Smooth muscle cell (in vitro differentiated cells): Measurements from ENCODE around the gene ROBO1. TPM values are rescaled to one million over a fixed set of nuclear protein-coding genes. Genes with fewer than 3 reads are reported as not detected.
A peak's percentile ranks its signal among the peaks of the same experiment; 100 is the strongest.

ENCODE experiments used
- DNase-seq: peaks from one replicate; lab custom pipeline; 2025; ENCODE audit not compliant: unreplicated experiment; lab: John Stamatoyannopoulos, UW
- H2AFZ ChIP-seq: fragments of 200-600 bp; sonication (generic); 2 replicates; pipeline ENCODE4 v1.6.0; 2016; ENCODE audit warnings: antibody characterized with exemption, low read depth, mild to moderate bottlenecking
- H3F3A ChIP-seq: fragments of 200-600 bp; sonication (generic); 2 replicates; pipeline ENCODE4 v1.6.0; 2017; ENCODE audit warnings: antibody characterized with exemption, low read depth
- H3K27ac ChIP-seq: fragments of 200-600 bp; sonication (generic); 2 replicates; pipeline ENCODE4 v1.5.1; 2016; ENCODE audit warnings: low read depth, mild to moderate bottlenecking
- H3K27me3 ChIP-seq: fragments of 200-600 bp; sonication (generic); 2 replicates; pipeline ENCODE4 v1.6.1; 2016; ENCODE audit warnings: low read depth, mild to moderate bottlenecking
- H3K36me3 ChIP-seq: fragments of 200-600 bp; sonication (generic); 2 replicates; pipeline ENCODE4 v1.5.1; 2016; ENCODE audit warnings: low read depth
- H3K4me1 ChIP-seq: fragments of 200-600 bp; sonication (generic); 2 replicates; pipeline ENCODE4 v1.5.1; 2016; ENCODE audit warnings: low read depth
- H3K4me2 ChIP-seq: fragments of 200-600 bp; sonication (generic); 2 replicates; pipeline ENCODE4 v1.6.0; 2016; ENCODE audit warnings: mild to moderate bottlenecking
- H3K4me3 ChIP-seq: fragments of 200-600 bp; sonication (generic); 2 replicates; pipeline ENCODE4 v1.5.1; 2016; ENCODE audit warnings: mild to moderate bottlenecking
- H3K79me2 ChIP-seq: fragments of 200-600 bp; sonication (generic); 2 replicates; pipeline ENCODE4 v1.6.0; 2016; ENCODE audit warnings: low read depth, mild to moderate bottlenecking
- H3K9ac ChIP-seq: fragments of 200-600 bp; sonication (generic); 2 replicates; pipeline ENCODE4 v1.6.0; 2016; ENCODE audit warnings: low read depth
- H3K9me3 ChIP-seq: fragments of 200-600 bp; sonication (generic); replicated peaks from 2 replicates; pipeline ENCODE4 v1.5.1; 2016; ENCODE audit warnings: low read depth
- H4K20me1 ChIP-seq: fragments of 200-600 bp; sonication (generic); 2 replicates; pipeline ENCODE4 v1.6.0; 2016; ENCODE audit warnings: low read depth
- WGBS: methylation state at CpG from one replicate; pipeline ENCODE4 v1.1.7; 2016; ENCODE audit warnings: low lambda C conversion rate; 5-methylcytosine and 5-hydroxymethylcytosine counted together
- polyA plus RNA-seq: library from polyadenylated mRNA; unstranded; fragments of >200 nt; fragmentation: Nextera tagmentation; extraction: Ambion mirVana; gene quantifications from 2 replicates; pipeline ENCODE4 v1.2.1, GENCODE V29; 2016
- total RNA-seq: library from RNA; depleted of rRNA; stranded (reverse); fragments of >200 nt; gene quantifications from 2 replicates; pipeline ENCODE4 v1.2.3, GENCODE V29; 2014
- TF ChIP-seq, protein P1 (sequence below): fragments of 200-600 bp; sonication (generic); IDR thresholded peaks from 2 replicates; pipeline ENCODE4 v1.5.1; 2017; ENCODE audit warnings: borderline replicate concordance, mild to moderate bottlenecking, antibody characterized with exemption; ENCODE audit not compliant: insufficient read depth, poor library complexity, severe bottlenecking

Gene ROBO1
- total and polyA plus RNA-seq, 2 experiments from 2014 or later, result 30.5 to 79.5 TPM

DNA sequence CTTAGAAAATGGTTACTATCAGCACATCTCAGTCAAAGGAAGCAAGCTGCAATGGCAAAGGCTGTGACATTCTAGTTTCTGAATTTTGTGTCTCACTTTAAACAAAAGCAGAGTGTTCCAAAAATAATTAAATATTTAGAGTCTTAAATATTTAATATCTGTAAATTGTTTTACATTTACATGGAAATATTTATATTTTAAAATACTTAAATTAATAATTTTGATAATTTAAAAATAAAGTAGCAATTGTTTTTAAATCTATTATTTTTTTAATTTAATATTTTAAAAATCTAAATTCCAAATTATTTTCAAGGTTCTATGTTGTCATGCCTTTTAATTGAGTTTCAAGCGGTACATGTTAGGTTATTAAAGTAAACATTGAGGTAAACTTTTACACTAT lies 843.1 kb downstream of the ROBO1 start:
- no peak for DNase-seq
- WGBS, result 100% methylated on average over 1 of the region's 1 CpG
- TF ChIP-seq, protein P1, sequence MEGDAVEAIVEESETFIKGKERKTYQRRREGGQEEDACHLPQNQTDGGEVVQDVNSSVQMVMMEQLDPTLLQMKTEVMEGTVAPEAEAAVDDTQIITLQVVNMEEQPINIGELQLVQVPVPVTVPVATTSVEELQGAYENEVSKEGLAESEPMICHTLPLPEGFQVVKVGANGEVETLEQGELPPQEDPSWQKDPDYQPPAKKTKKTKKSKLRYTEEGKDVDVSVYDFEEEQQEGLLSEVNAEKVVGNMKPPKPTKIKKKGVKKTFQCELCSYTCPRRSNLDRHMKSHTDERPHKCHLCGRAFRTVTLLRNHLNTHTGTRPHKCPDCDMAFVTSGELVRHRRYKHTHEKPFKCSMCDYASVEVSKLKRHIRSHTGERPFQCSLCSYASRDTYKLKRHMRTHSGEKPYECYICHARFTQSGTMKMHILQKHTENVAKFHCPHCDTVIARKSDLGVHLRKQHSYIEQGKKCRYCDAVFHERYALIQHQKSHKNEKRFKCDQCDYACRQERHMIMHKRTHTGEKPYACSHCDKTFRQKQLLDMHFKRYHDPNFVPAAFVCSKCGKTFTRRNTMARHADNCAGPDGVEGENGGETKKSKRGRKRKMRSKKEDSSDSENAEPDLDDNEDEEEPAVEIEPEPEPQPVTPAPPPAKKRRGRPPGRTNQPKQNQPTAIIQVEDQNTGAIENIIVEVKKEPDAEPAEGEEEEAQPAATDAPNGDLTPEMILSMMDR, result no peak
- Histone ChIP-seq H4K20me1 (peaks cover 9% of the 10 kb centered on the region), H3K4me3 (no peak overlapping the region), H3K9me3 (no peaks in the 10 kb centered on the region), H3K36me3 (no peaks in the 10 kb centered on the region), H2AFZ (no peak overlapping the region), H3K27ac (no peak overlapping the region), H3K4me2 (no peak overlapping the region), H3F3A (peaks cover 3% of the 10 kb centered on the region), H3K27me3 (no peaks in the 10 kb centered on the region), H3K79me2 (peaks cover 61% of the 10 kb centered on the region), H3K9ac (no peak overlapping the region), H3K4me1 (no peaks in the 10 kb centered on the region)

DNA sequence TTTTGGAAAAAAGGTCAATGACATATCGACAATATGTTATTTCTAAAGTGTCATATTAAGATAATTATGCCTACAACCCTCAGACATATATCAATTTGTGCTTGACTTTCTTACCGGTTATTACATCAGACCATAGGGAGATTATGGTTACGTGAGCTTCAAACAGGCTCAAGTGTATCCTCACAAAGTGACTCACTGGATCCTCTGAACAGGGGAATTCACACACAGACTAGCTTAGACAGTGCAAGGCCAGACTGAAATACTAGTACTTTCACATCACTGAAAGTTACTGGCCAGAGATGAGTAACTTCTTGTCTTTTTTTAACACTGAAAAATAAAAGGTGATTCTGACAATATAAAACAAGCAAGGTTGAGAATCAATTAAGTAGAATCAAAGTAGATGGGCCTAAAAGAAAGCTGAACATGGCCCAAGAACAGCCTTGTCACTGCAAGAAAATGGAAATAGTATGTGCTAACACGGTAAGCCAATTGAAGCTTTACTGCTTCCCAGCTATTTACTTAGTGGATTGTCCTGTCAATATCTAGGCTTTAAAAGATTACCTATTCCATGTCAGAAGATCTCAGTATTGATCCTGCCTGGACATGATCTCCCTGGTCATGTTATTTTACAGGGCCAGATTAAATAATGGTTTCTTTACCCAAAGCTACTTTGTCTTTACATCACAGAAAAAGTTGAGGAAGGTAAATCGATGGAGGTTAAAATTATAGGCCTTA lies 848.6 kb downstream of the ROBO1 start:
- Histone ChIP-seq H3K27ac (peak overlapping the region; percentile 96), H3K4me3 (no peak overlapping the region), H3K9me3 (no peaks in the 10 kb centered on the region), H3K4me1 (peaks cover 15% of the 10 kb centered on the region), H4K20me1 (no peaks in the 10 kb centered on the region), H3F3A (peaks cover 8% of the 10 kb centered on the region), H3K36me3 (no peaks in the 10 kb centered on the region), H3K4me2 (peak overlapping the region; percentile 41), H2AFZ (no peak overlapping the region), H3K9ac (peak overlapping the region; percentile 80), H3K79me2 (peaks cover 29% of the 10 kb centered on the region), H3K27me3 (no peaks in the 10 kb centered on the region)
- WGBS, result 49% methylated on average over 5 of the region's 5 CpGs
- TF ChIP-seq, protein P1, result no peak
- DNase-seq, result no peak

DNA sequence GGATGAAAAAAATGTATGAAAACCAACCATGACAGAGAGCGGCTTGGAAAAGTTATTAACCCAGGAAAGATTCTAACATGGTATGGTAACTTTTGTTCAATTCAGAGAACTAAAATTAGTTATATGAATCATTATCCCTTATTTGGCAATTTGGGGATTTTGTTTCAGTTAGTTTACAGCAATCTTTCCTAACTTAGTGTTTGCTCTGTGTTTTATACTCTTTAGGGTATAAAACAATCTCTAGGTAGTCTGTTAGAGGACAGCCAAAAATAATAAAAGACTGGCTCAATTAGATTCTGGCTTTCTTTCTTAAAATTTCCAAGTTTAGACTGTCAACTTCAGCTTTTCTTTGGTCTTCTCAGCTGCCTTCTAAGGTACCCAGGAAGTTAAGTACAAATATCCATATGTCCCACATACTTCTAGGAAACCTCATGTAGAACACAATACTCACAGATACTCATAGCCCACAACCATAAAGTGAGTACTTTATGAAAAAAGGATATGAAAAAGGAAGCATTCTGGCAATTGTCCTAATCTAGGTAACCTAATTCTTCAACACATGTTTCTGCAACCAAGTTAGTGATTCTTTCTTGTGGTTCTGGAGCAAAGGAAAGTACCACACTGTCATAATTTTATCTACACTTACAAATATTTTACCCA lies 849.3 kb downstream of the ROBO1 start:
- peak overlapping the region; percentile 96 for H3K27ac ChIP-seq
- H2AFZ ChIP-seq, result peak overlapping the region; percentile 37
- peaks cover 22% of the 10 kb centered on the region for H3K4me1 ChIP-seq
- H3K9ac ChIP-seq, result peak overlapping the region; percentile 80
- 76% methylated on average over 1 of the region's 1 CpG for WGBS
- DNase-seq, result no peak
- H3K27me3 ChIP-seq, result no peaks in the 10 kb centered on the region
- H3K4me2 ChIP-seq, result peak overlapping the region; percentile 41
- no peaks in the 10 kb centered on the region for H3K36me3 ChIP-seq
- H3K79me2 ChIP-seq, result peaks cover 26% of the 10 kb centered on the region
- H3F3A ChIP-seq, result peaks cover 8% of the 10 kb centered on the region
- H3K4me3 ChIP-seq, result no peak overlapping the region
- TF ChIP-seq, protein P1, result no peak
- H4K20me1 ChIP-seq, result no peaks in the 10 kb centered on the region
- no peaks in the 10 kb centered on the region for H3K9me3 ChIP-seq

DNA sequence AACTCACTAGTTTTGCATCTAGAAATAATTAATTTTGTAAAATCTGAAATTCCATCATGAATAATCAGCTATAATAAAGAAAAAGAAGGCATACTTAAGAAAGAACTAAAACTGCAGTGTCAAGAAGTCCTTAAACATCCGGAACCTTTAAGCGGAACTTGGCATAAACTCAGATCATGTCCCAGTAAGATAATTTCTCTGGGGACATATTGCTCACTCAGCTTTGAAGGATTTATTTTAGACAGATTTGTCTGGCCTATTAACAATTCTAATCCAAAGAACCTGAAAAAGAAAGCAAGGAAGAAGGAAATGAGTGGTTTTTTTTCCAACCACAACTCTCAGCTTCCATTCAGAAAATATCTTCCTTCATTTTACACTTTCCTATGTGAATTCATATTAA lies 850.3 kb downstream of the ROBO1 start:
- Histone ChIP-seq H3K27ac (peak overlapping the region; percentile 96), H2AFZ (no peak overlapping the region), H3K4me2 (no peak overlapping the region), H3K36me3 (peaks cover 3% of the 10 kb centered on the region), H3K4me3 (no peak overlapping the region), H3K9ac (no peak overlapping the region), H3K4me1 (peaks cover 24% of the 10 kb centered on the region), H3F3A (peaks cover 8% of the 10 kb centered on the region), H3K27me3 (no peaks in the 10 kb centered on the region), H3K9me3 (no peaks in the 10 kb centered on the region), H3K79me2 (peaks cover 25% of the 10 kb centered on the region), H4K20me1 (peaks cover 4% of the 10 kb centered on the region)
- TF ChIP-seq, protein P1, result no peak
- DNase-seq, result no peak
- WGBS, result 82% methylated on average over 2 of the region's 2 CpGs
